Testis (tissue), 2 donors: ENCODE results near the gene MRTO4.

ENCODE experiments used
- CTCF ChIP-seq, 3 experiments: fragments of 450-650 bp in 2 of 3; fragments of 200-600 bp in 1 of 3; sonication (generic) in 1 of 3; IDR thresholded peaks; one replicate each; pipeline ENCODE4 v1.5.1; 2016 to 2019; ENCODE audit warnings: antibody characterized with exemption in 3 of 3, mild to moderate bottlenecking in 2 of 3, moderate library complexity in 1 of 3
- POLR2A ChIP-seq: fragments of 450-650 bp; IDR thresholded peaks from one replicate; pipeline ENCODE4 v1.6.1; 2017; ENCODE audit warnings: antibody characterized with exemption, mild to moderate bottlenecking, moderate library complexity

GRCh38 chr1:19257178-19257914 lies 5.7 kb downstream of the MRTO4 start:
- TF ChIP-seq CTCF (IDR thresholded peaks at IDR 0.05) (no peak), POLR2A (no peak)
